Measurements from ENCODE around the gene XRCC4. TPM values are rescaled to one million over a fixed set of nuclear protein-coding genes. Genes with fewer than 3 reads are reported as not detected.

The XRCC4 gene
- total and polyA plus RNA-seq, 12 donors: 2.4 to 15.8 (median 6.3) TPM

- no peaks in the 10 kb centered on the region for H3K4me1 ChIP-seq (replicated peaks in 1 of 2)
- intact Hi-C loops (cut with DNase I): no loop called here
- H3K4me3 ChIP-seq: no peak overlapping the region
- DNase-seq: no peak
- H3K27me3 ChIP-seq: no peaks in the 10 kb centered on the region
- H3K36me3 ChIP-seq (replicated peaks in 1 of 2): no peaks in the 10 kb centered on the region
- H3K27ac ChIP-seq: no peak overlapping the region
- TF ChIP-seq POLR2A (IDR thresholded peaks at IDR 0.05): no peak
- TF ChIP-seq CTCF (IDR thresholded peaks at IDR 0.05): no peak
- 94 to 100% (median 98%) methylated on average over 2 of the region's 2 CpGs for WGBS, 4 donors
- H3K9me3 ChIP-seq (replicated peaks in 1 of 3): no peaks in the 10 kb centered on the region
Measured at GRCh38 chr5:83173826-83174225, 96.5 kb downstream of the XRCC4 start.

- Histone ChIP-seq H3K36me3 (replicated peaks in 1 of 2) (no peaks in the 10 kb centered on the region), H3K4me1 (replicated peaks in 1 of 2) (no peaks in the 10 kb centered on the region), H3K4me3 (no peak overlapping the region), H3K27me3 (no peaks in the 10 kb centered on the region), H3K27ac (no peak overlapping the region), H3K9me3 (replicated peaks in 1 of 3) (no peaks in the 10 kb centered on the region)
- no peak for DNase-seq
- 96 to 100% (median 98%) methylated on average over 2 of the region's 2 CpGs for WGBS, 4 donors
- intact Hi-C loops (cut with DNase I): no loop called here
- TF ChIP-seq POLR2A (IDR thresholded peaks at IDR 0.05) (no peak), CTCF (IDR thresholded peaks at IDR 0.05) (no peak)
Measured at GRCh38 chr5:83177803-83178202, 100.5 kb downstream of the XRCC4 start.

- no peak for TF ChIP-seq POLR2A (IDR thresholded peaks at IDR 0.05)
- no peak for TF ChIP-seq CTCF (IDR thresholded peaks at IDR 0.05)
- Histone ChIP-seq H3K4me3 (no peak overlapping the region), H3K27me3 (no peaks in the 10 kb centered on the region), H3K27ac (no peak overlapping the region), H3K9me3 (replicated peaks in 1 of 3) (no peaks in the 10 kb centered on the region), H3K4me1 (replicated peaks in 1 of 2) (no peaks in the 10 kb centered on the region), H3K36me3 (replicated peaks in 1 of 2) (no peaks in the 10 kb centered on the region)
- DNase-seq: no peak
- intact Hi-C loops (cut with DNase I): no loop called here
Measured at GRCh38 chr5:83179966-83180365, 102.6 kb downstream of the XRCC4 start.

- no peak for DNase-seq
- 88 to 92% (median 89%) methylated on average over 3 of the region's 3 CpGs for WGBS, 4 donors
- H3K4me3 ChIP-seq: no peak overlapping the region
Measured at GRCh38 chr5:83184534-83184933, 107.2 kb downstream of the XRCC4 start.

More at GRCh38 chr5:83184534-83184933, 107.2 kb downstream of the XRCC4 start:
- Histone ChIP-seq H3K4me1 (replicated peaks in 1 of 2) (no peaks in the 10 kb centered on the region), H3K9me3 (replicated peaks in 1 of 3) (no peaks in the 10 kb centered on the region), H3K27ac (no peak overlapping the region), H3K36me3 (replicated peaks in 1 of 2) (no peaks in the 10 kb centered on the region), H3K27me3 (no peaks in the 10 kb centered on the region)
- no peak for TF ChIP-seq CTCF (IDR thresholded peaks at IDR 0.05)
- TF ChIP-seq POLR2A (IDR thresholded peaks at IDR 0.05): no peak
- intact Hi-C loops (cut with DNase I): no loop called here

Measured in adrenal gland (tissue), 12 donors.